Measurements from ENCODE around the gene ADAM12. TPM values are rescaled to one million over a fixed set of nuclear protein-coding genes. Genes with fewer than 3 reads are reported as not detected.

The ADAM12 gene
- total RNA-seq, 2 donors from 2014 or later: 0.27 to 2.2 TPM

DNA sequence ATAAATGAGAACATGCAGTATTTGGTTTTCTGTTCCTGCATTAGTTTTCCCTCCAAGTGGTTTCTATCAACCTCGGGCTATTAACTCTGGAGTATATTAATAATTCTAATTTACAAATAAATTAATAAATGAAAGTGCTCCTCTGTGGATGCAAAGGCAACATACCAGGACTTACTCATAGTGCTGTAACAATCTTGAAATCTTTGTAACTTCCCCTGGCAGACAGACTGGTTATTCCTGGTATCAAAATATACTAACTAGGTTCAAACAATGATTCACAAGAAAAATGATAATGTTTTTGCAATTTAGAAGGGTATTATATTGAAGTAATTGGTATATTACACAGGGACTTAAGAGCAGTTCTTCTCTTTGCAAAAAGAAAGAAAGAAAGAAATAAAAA is 314.7 kb downstream of the ADAM12 start:
- TF ChIP-seq, protein P1, sequence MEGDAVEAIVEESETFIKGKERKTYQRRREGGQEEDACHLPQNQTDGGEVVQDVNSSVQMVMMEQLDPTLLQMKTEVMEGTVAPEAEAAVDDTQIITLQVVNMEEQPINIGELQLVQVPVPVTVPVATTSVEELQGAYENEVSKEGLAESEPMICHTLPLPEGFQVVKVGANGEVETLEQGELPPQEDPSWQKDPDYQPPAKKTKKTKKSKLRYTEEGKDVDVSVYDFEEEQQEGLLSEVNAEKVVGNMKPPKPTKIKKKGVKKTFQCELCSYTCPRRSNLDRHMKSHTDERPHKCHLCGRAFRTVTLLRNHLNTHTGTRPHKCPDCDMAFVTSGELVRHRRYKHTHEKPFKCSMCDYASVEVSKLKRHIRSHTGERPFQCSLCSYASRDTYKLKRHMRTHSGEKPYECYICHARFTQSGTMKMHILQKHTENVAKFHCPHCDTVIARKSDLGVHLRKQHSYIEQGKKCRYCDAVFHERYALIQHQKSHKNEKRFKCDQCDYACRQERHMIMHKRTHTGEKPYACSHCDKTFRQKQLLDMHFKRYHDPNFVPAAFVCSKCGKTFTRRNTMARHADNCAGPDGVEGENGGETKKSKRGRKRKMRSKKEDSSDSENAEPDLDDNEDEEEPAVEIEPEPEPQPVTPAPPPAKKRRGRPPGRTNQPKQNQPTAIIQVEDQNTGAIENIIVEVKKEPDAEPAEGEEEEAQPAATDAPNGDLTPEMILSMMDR (IDR thresholded peaks at IDR 0.05): no peak
- Histone ChIP-seq H3K36me3 (no peaks in the 10 kb centered on the region), H3K4me3 (no peak overlapping the region), H3K27me3 (replicated peaks; ENCODE audit: insufficient read depth) (no peaks in the 10 kb centered on the region), H3K27ac (no peak overlapping the region), H3K4me1 (ENCODE audit: control insufficient read depth in 1 of 2, low read depth in 2 of 2) (no peaks in the 10 kb centered on the region), H3K9me3 (no peaks in the 10 kb centered on the region)
- ATAC-seq (ENCODE audit: insufficient number of reproducible peaks, low FRiP score, low read depth): no peak
- no peak for DNase-seq (ENCODE audit: low spot score)

DNA sequence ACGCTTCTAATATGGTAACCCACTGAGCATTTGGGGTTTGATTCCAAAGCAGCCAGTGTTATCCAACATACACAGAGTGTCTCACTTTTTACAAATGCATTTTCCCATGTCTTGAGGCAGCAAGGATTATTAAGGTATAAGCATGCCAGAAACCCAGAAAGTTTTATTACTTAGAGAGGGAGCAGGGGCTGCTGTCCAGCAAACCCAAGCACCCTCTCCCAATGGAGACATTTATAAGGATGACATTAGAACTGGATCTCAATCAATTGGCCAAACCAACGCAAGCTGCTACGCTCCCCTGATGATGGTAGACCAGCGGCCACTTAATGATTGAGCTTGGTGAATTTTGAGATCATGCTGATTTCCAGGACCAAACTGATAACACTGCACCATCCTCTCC is 315.7 kb downstream of the ADAM12 start:
- H3K4me3 ChIP-seq: no peak overlapping the region
- TF ChIP-seq, protein P1 (IDR thresholded peaks at IDR 0.05): no peak
- H3K4me1 ChIP-seq (ENCODE audit: control insufficient read depth in 1 of 2, low read depth in 2 of 2): no peaks in the 10 kb centered on the region
- no peak overlapping the region for H3K27ac ChIP-seq
- H3K36me3 ChIP-seq: no peaks in the 10 kb centered on the region
- ATAC-seq (ENCODE audit: insufficient number of reproducible peaks, low FRiP score, low read depth) (no peak), DNase-seq (ENCODE audit: low spot score) (no peak)
- no peaks in the 10 kb centered on the region for H3K27me3 ChIP-seq (replicated peaks; ENCODE audit: insufficient read depth)
- H3K9me3 ChIP-seq: no peaks in the 10 kb centered on the region

DNA sequence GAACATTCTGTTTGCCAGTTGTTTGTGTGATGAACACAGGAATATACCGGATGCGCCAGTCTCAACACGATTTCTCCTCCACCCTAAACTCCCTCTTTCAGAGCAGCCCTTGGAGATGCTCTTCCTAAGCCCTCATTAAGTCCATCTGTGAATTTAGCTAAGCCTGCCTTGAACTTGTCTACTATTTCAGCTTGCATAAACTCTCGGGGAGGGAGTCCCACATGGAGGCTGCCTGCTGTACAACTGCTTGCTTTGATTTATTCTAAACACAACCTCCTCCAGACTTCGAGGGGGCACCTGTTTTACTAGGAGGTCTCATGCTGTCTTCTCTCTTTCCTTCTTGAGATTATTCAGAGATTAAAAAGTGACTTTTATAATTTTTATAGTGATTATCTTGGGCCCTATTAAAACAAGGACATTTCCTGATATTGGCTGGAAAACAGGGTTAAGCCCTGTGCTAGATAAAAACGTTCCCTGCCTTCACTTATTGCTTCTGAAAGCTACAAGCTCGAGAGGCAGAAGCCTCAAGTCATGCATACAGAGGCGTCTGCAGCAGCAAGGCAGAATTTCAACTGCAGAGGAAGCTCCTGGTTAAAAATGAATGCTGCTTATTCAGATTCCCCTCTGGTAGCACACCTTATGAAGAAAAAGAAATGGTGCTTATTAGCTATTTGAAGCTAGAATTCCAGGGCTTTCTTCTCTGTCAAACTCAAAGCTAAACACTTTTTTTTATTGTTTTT is 317.6 kb downstream of the ADAM12 start:
- no peak for DNase-seq (ENCODE audit: low spot score)
- H3K27me3 ChIP-seq (replicated peaks; ENCODE audit: insufficient read depth): no peaks in the 10 kb centered on the region
- H3K9me3 ChIP-seq: no peaks in the 10 kb centered on the region
- no peak for ATAC-seq (ENCODE audit: insufficient number of reproducible peaks, low FRiP score, low read depth)
- H3K4me1 ChIP-seq (ENCODE audit: control insufficient read depth in 1 of 2, low read depth in 2 of 2): peaks cover 0 to 6% of the 10 kb centered on the region in 2 donors
- no peak overlapping the region for H3K27ac ChIP-seq
- TF ChIP-seq, protein P1 (IDR thresholded peaks at IDR 0.05): no peak
- H3K4me3 ChIP-seq: no peak overlapping the region
- no peaks in the 10 kb centered on the region for H3K36me3 ChIP-seq

DNA sequence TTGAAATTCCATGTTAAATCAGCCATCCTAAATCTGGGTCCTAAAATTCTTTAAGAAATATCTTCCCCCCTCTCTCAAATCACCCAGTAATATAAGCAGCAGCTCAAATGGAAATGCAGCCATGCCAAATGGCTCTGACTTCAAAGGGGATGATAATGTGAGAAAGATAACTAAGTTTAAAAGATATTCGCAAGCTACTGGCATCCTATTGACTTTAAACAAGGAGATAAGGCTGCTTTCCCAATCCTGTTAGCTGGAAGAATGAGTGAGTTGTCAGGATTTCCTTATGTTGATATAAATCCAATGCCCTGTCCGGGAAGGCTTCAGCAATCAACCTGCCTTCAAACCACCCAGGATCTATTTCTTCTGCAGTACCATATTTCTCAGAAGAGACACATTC is 320.0 kb downstream of the ADAM12 start:
- Histone ChIP-seq H3K36me3 (no peaks in the 10 kb centered on the region), H3K9me3 (no peaks in the 10 kb centered on the region), H3K4me3 (no peak overlapping the region), H3K27ac (no peak overlapping the region), H3K4me1 (ENCODE audit: control insufficient read depth in 1 of 2, low read depth in 2 of 2) (peaks cover 1 to 21% of the 10 kb centered on the region in 2 donors), H3K27me3 (replicated peaks; ENCODE audit: insufficient read depth) (no peaks in the 10 kb centered on the region)
- DNase-seq (ENCODE audit: low spot score): no peak
- ATAC-seq (ENCODE audit: insufficient number of reproducible peaks, low FRiP score, low read depth): no peak
- TF ChIP-seq, protein P1 (IDR thresholded peaks at IDR 0.05): no peak

DNA sequence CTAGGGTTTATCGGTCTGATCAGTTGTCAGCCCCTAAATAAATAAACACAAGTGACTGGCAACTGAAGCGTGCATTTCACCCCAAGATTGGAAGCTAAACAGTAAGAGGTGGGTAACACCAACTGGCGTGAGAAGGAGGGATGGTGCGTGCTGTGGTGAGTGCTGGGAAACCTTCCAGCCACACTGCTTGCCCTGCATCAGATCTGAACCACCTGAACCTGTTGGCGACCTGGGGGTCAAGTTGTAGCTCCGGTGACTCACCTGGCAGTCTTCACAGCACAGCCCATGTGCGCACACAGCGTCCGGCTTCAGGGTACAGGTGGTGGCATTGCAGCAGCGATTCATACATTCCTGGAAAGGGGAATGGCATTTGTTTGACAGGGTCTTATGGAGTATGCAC is 321.8 kb downstream of the ADAM12 start:
- no peak overlapping the region for H3K27ac ChIP-seq
- no peaks in the 10 kb centered on the region for H3K36me3 ChIP-seq
- no peaks in the 10 kb centered on the region for H3K9me3 ChIP-seq
- DNase-seq (ENCODE audit: low spot score): no peak
- H3K4me3 ChIP-seq: no peak overlapping the region
- TF ChIP-seq, protein P1 (IDR thresholded peaks at IDR 0.05): no peak
- peaks cover 11 to 38% of the 10 kb centered on the region in 2 donors for H3K4me1 ChIP-seq (ENCODE audit: control insufficient read depth in 1 of 2, low read depth in 2 of 2)
- no peaks in the 10 kb centered on the region for H3K27me3 ChIP-seq (replicated peaks; ENCODE audit: insufficient read depth)
- ATAC-seq (ENCODE audit: insufficient number of reproducible peaks, low FRiP score, low read depth): no peak
